ENCODE results near the gene NME9.

NME9 gene

GRCh38 chr3:138362538-138362937 lies 32.9 kb upstream of the NME9 start:
- no peak for DNase-seq (ENCODE audit: low read depth in 3 of 3)

- DNase-seq (ENCODE audit: low read depth in 3 of 3), result no peak
These were observed 31.9 kb upstream of the NME9 start for GRCh38 chr3:138361561-138361971.

GRCh38 chr3:138360869-138361525 lies 31.3 kb upstream of the NME9 start:
- no peak for DNase-seq (ENCODE audit: low read depth in 3 of 3)

GRCh38 chr3:138359919-138360868 lies 30.5 kb upstream of the NME9 start:
- DNase-seq (ENCODE audit: low read depth in 3 of 3), result no peak

- no peak for DNase-seq (ENCODE audit: low read depth in 3 of 3)
These were observed 29.7 kb upstream of the NME9 start for GRCh38 chr3:138359148-138359918.

GRCh38 chr3:138356730-138357405 lies 27.2 kb upstream of the NME9 start:
- no peak for DNase-seq (ENCODE audit: low read depth in 3 of 3)

- no peak for DNase-seq (ENCODE audit: low read depth in 3 of 3)
These were observed 25.4 kb upstream of the NME9 start for GRCh38 chr3:138355071-138355470.

GRCh38 chr3:138354376-138354775 lies 24.7 kb upstream of the NME9 start:
- no peak for DNase-seq (ENCODE audit: low read depth in 3 of 3)

- no peak for DNase-seq (ENCODE audit: low read depth in 3 of 3)
These were observed 22.4 kb upstream of the NME9 start for GRCh38 chr3:138351916-138352550.

- no peak for DNase-seq (ENCODE audit: low read depth in 3 of 3)
These were observed 21.5 kb upstream of the NME9 start for GRCh38 chr3:138351151-138351550.

- no peak for DNase-seq (ENCODE audit: low read depth in 3 of 3)
These were observed 20.4 kb upstream of the NME9 start for GRCh38 chr3:138349926-138350665.

GRCh38 chr3:138348754-138349739 lies 19.4 kb upstream of the NME9 start:
- DNase-seq (ENCODE audit: low read depth in 3 of 3), result no peak

- DNase-seq (ENCODE audit: low read depth in 3 of 3), result peak in 1 of 3 donors; percentile 20
These were observed 18.5 kb upstream of the NME9 start, which contains the start of gene MRAS for GRCh38 chr3:138347960-138348753. MRAS (plus strand) TSS chr3:138348579; CDS start chr3:138372884, 24,305 bp downstream.

- no peak for DNase-seq (ENCODE audit: low read depth in 3 of 3)
These were observed 15.1 kb upstream of the NME9 start for GRCh38 chr3:138344754-138345153.

GRCh38 chr3:138340511-138340910 lies 10.9 kb upstream of the NME9 start:
- DNase-seq (ENCODE audit: low read depth in 3 of 3), result no peak

- DNase-seq (ENCODE audit: low read depth in 3 of 3), result no peak
These were observed 9.2 kb upstream of the NME9 start for GRCh38 chr3:138338811-138339210.

- no peak for DNase-seq (ENCODE audit: low read depth in 3 of 3)
These were observed 8.6 kb upstream of the NME9 start for GRCh38 chr3:138338244-138338643.

- DNase-seq (ENCODE audit: low read depth in 3 of 3), result no peak
These were observed 6.9 kb upstream of the NME9 start for GRCh38 chr3:138336454-138336999.

All from stimulated activated CD4-positive, alpha-beta T cell treated with anti-CD3 and anti-CD28 coated beads, TNF-alpha, amount 100 ng/mL, for 48 hours (primary cell).